EL (cell line): Measurements from ENCODE around the gene PALM2AKAP2.
"Not testable (repeated sequence)": the region's sequence is repeated elsewhere in the genome, so short reads cannot be mapped to it uniquely, and the experiment has no call there.

Experiments used
- DNase-seq: peaks from one replicate; pipeline ENCODE4 v3.0.0-alpha.2; 2016

Gene PALM2AKAP2

GRCh38 chr9:109811876-109812275, 31.9 kb downstream of the PALM2AKAP2 start:
- no peak for DNase-seq

GRCh38 chr9:109812331-109812730, 32.3 kb downstream of the PALM2AKAP2 start:
- DNase-seq: no peak

- DNase-seq: no peak
Measured at GRCh38 chr9:109812818-109813281, 32.9 kb downstream of the PALM2AKAP2 start.

- no peak for DNase-seq
Measured at GRCh38 chr9:109813303-109813702, 33.3 kb downstream of the PALM2AKAP2 start.

GRCh38 chr9:109813829-109814228, 33.8 kb downstream of the PALM2AKAP2 start:
- DNase-seq: no peak

- peak; percentile 69 for DNase-seq
Measured at GRCh38 chr9:109815366-109815947, 35.5 kb downstream of the PALM2AKAP2 start.

GRCh38 chr9:109816490-109816889, 36.5 kb downstream of the PALM2AKAP2 start:
- peak; percentile 100 for DNase-seq

GRCh38 chr9:109817146-109817845, 37.3 kb downstream of the PALM2AKAP2 start:
- peak; percentile 88 for DNase-seq

- peak; percentile 97 for DNase-seq
Measured at GRCh38 chr9:109817846-109818472, 38.0 kb downstream of the PALM2AKAP2 start.

GRCh38 chr9:109821711-109822110, 41.7 kb downstream of the PALM2AKAP2 start:
- peak; percentile 68 for DNase-seq

GRCh38 chr9:109825383-109825782, 45.4 kb downstream of the PALM2AKAP2 start:
- not testable (repeated sequence) for DNase-seq

- DNase-seq: no peak
Measured at GRCh38 chr9:109826559-109826958, 46.6 kb downstream of the PALM2AKAP2 start.

- DNase-seq: no peak
Measured at GRCh38 chr9:109828254-109828653, 48.3 kb downstream of the PALM2AKAP2 start.
